Motor neuron (in vitro differentiated cells): Measurements from ENCODE around the gene SLC52A3. TPM values are rescaled to one million over a fixed set of nuclear protein-coding genes. Genes with fewer than 3 reads are reported as not detected.
"Not testable (repeated sequence)": the region's sequence is repeated elsewhere in the genome, so short reads cannot be mapped to it uniquely, and the experiment has no call there.

Experiments
- ATAC-seq, 8 experiments: fragments of 200-7000 bp; cut with Tn5 transposase; replicated peaks in 6 of 8; 2 replicates each; pipeline ENCODE4 v1.8.0; 2021; ENCODE audit warnings: mild to moderate bottlenecking in 8 of 8, moderate library complexity in 8 of 8
- H3K27ac ChIP-seq, 2 donors: fragments of 250-450 bp; sonication (Bioruptor Pico); 2 replicates each; pipeline ENCODE4 v1.9.0; 2021; ENCODE audit warnings: antibody characterized with exemption in 2 of 2, mild to moderate bottlenecking in 2 of 2, moderate library complexity in 1 of 2
- H3K4me1 ChIP-seq, 2 donors: fragments of 250-450 bp; sonication (Bioruptor Pico); replicated peaks in 1 of 2; 2 replicates each; pipeline ENCODE4 v1.6.1; 2021; ENCODE audit warnings: antibody characterized with exemption in 2 of 2, mild to moderate bottlenecking in 2 of 2, moderate library complexity in 1 of 2
- H3K4me3 ChIP-seq, 5 donors: fragments of 250-450 bp; sonication (Bioruptor Pico); 2 replicates each; pipeline ENCODE4 v1.9.0; 2021; ENCODE audit warnings: antibody characterized with exemption in 5 of 5, mild to moderate bottlenecking in 5 of 5, moderate library complexity in 4 of 5
- WGBS, 10 experiments: fragments of 450-650 bp; shearing (Covaris generic); methylation state at CpG; one replicate each; pipeline ENCODE4 v1.0.0; 2022; 5-methylcytosine and 5-hydroxymethylcytosine counted together
- in situ Hi-C, 9 experiments: fragments of 400-800 bp; cut with MboI; loops; one replicate each; pipeline ENCODE4 v1.15.0; 2021; ENCODE audit warnings: low sequenced_read_pairs in 9 of 9, low pct_unique_long_range_greater_than_20kb in 2 of 9; ENCODE audit not compliant: unreplicated experiment in 9 of 9
- total RNA-seq, 8 experiments: library from RNA; unstranded; fragments of 300-600 nt; gene quantifications; 2 replicates each; pipeline versions ENCODE4 v1.2.3 to v1.2.4, GENCODE V29; 2022

SLC52A3 gene
- total RNA-seq, 8 experiments from 2014 or later = 0.08 to 0.95 (median 0.28) TPM; not detected in 2

GRCh38 chr20:741620-742019, 26.7 kb downstream of the SLC52A3 start:
- in situ Hi-C loops = loop anchor here in 6 of 9 experiments (10.0 to 25.0 kb wide), 2 partner anchors 179 to 187 kb away; no protein-coding TSS in a partner anchor
- no peak overlapping the region for H3K4me3 ChIP-seq
- ATAC-seq = no peak
- WGBS, 10 experiments = 17 to 71% (median 36%) methylated on average over 1 to 6 of the region's 6 CpGs; no CpG with 5 or more reads in 3 of the 10 experiments
- no peak overlapping the region for H3K27ac ChIP-seq
- H3K4me1 ChIP-seq = no peaks in the 10 kb centered on the region

- Histone ChIP-seq H3K27ac (no peak overlapping the region), H3K4me3 (no peak overlapping the region), H3K4me1 (no peaks in the 10 kb centered on the region)
- no peak for ATAC-seq
- in situ Hi-C loops = loop anchor here in 6 of 9 experiments (10.0 to 25.0 kb wide), 2 partner anchors 178 to 185 kb away; no protein-coding TSS in a partner anchor
- 0 to 80% (median 68%) methylated on average over 1 to 6 of the region's 7 CpGs; no CpG with 5 or more reads in 2 of the 10 experiments for WGBS, 10 experiments
These were observed 28.1 kb downstream of the SLC52A3 start for GRCh38 chr20:740162-740561.

DNA sequence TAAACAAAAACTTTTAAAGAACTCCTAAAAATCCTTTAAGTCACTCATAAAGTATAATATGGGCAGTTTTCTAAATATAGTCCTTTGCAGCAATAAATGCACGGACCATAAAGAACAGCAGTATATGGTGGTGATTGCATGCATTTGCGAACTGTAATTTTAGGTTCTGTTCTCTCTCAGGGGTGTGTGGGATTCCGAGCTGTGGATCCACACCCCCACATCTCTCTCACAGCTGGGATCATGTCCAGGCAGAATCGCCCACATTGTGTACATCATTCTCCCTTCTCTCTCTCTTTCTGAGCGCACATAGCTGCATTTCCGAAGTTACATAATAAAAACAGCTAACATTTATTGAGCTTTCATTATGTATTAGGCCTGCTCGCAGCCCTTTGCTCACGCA, 28.6 kb downstream of the SLC52A3 start:
- in situ Hi-C loops = loop anchor here (10.0 to 25.0 kb wide), 3 partner anchors 175 to 185 kb away; no protein-coding TSS in a partner anchor
- WGBS, 10 experiments = 0 to 94% (median 81%) methylated on average over 1 to 6 of the region's 8 CpGs; no CpG with 5 or more reads in 1 of the 10 experiments
- ATAC-seq = no peak
- Histone ChIP-seq H3K4me1 (no peaks in the 10 kb centered on the region), H3K4me3 (no peak overlapping the region), H3K27ac (no peak overlapping the region)

DNA sequence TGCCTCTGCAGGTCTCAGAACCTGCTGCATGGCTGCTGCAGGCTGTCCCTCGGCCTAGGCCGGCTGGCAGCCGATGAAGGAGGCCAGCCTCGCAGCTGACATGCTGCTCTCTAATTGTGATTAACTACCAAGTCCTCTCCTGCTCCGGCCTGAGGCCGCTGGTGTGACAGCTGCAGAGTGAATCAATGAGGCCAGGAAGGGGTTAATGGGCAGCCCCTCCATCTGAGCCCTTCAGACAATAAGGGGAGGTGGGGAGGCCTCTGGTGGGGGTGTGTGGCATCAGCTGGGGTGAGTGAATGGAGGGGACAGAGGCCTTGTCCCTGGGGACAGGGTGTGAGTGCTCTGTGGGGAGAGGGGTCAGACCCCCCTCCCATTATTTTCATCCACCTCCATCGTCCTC, 34.4 kb downstream of the SLC52A3 start:
- in situ Hi-C loops = loop anchor here in 8 of 9 experiments (10.0 to 25.0 kb wide), 3 partner anchors 169 to 179 kb away; no protein-coding TSS in a partner anchor
- H3K4me1 ChIP-seq = peaks cover 19 to 20% of the 10 kb centered on the region in 2 donors
- WGBS, 10 experiments = 0 to 10% methylated on average over 1 to 3 of the region's 7 CpGs; no CpG with 5 or more reads in 8 of the 10 experiments
- no peak overlapping the region for H3K4me3 ChIP-seq
- peak in 5 of 8 experiments; percentile 85 to 90 (median 86) for ATAC-seq
- H3K27ac ChIP-seq = peak overlapping the region; percentile 26 to 54

DNA sequence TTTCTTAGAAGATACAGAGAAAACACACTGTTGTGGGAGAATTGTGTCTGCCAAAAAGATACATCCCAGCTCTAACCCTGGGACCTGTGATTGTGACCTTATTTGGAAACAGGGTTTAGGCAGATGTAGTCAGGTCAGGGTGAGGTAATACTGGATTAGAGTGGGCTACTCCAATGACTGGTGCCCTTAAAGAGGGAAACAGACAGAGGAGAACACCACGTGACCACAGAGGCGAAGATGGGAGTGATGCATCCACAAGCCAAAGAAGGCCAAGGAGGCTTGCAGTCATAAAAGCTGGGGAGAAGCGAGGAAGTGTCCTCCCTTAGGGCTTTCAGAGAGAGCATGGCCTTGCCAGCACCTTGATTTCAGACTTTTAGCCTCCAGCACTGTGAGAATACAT, 35.6 kb downstream of the SLC52A3 start:
- peaks cover 23 to 24% of the 10 kb centered on the region in 2 donors for H3K4me1 ChIP-seq
- H3K4me3 ChIP-seq = no peak overlapping the region
- no peak overlapping the region for H3K27ac ChIP-seq
- in situ Hi-C loops = loop anchor here in 8 of 9 experiments (10.0 to 25.0 kb wide), 3 partner anchors 168 to 178 kb away; no protein-coding TSS in a partner anchor
- 0 to 100% (median 80%) methylated on average over 1 to 3 of the region's 3 CpGs; no CpG with 5 or more reads in 3 of the 10 experiments for WGBS, 10 experiments
- ATAC-seq = no peak

DNA sequence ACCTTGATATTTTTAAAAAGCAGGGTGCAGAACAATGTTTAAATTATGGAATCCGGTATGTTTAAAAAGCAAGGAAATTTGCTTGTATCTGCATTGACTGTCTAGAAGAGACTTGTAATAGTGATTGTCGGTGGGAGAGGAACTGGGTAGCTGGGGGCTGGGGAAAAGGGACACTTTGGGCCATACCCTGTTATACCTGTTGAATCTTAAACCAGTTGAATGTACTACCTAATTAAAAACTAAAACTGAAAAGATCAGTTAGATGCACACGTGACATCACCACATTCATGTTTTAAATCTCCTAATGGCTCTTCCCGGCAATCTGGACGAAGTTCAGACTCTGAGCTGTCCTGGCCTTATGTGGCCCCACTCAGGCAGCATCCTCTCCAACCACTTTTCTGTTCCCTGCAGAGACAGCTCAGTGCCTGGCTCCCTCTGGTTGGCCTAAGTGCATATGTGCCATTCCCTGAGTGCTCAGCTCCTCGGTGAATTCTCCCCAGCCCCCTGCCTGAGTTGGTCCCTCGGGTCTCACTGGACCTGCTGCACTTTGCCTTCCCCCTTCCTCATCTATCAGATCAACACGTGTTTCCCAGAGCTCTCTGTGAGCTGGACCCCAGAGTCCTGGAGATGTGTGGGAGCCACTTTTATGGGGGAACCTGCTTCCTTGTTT, 36.3 kb downstream of the SLC52A3 start:
- WGBS, 10 experiments = 22 to 92% (median 80%) methylated on average over 1 to 7 of the region's 8 CpGs; no CpG with 5 or more reads in 1 of the 10 experiments
- in situ Hi-C loops = loop anchor here in 8 of 9 experiments (10.0 to 25.0 kb wide), 3 partner anchors 167 to 177 kb away; no protein-coding TSS in a partner anchor
- no peak overlapping the region for H3K4me3 ChIP-seq
- H3K4me1 ChIP-seq = peaks cover 23 to 24% of the 10 kb centered on the region in 2 donors
- no peak for ATAC-seq
- no peak overlapping the region for H3K27ac ChIP-seq

DNA sequence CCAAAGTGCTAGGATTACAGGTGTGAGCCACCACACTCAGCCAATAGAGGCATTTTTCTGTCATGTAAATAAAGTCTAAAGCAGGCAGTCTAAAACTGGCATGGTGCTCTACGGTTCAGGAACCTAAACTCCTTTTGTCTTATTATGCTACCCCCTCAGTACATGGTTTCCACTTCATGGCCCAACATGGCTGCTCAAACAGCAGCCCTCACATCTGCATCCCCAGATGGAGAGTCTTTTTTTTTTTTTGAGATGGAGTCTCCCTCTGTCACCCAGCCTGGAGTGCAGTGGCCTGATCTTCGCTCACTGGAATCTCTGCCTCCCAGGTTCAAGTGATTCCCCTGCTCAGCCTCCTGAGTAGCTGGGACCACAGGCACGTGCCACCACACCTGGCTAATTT, 38.3 kb downstream of the SLC52A3 start:
- Histone ChIP-seq H3K27ac (no peak overlapping the region), H3K4me1 (peaks cover 23 to 24% of the 10 kb centered on the region in 2 donors), H3K4me3 (no peak overlapping the region)
- in situ Hi-C loops = loop anchor here in 8 of 9 experiments (10.0 to 25.0 kb wide), 3 partner anchors 165 to 175 kb away; no protein-coding TSS in a partner anchor
- ATAC-seq = no peak
- 100% methylated on average over 3 of the region's 3 CpGs; no CpG with 5 or more reads in 9 of the 10 experiments for WGBS, 10 experiments

DNA sequence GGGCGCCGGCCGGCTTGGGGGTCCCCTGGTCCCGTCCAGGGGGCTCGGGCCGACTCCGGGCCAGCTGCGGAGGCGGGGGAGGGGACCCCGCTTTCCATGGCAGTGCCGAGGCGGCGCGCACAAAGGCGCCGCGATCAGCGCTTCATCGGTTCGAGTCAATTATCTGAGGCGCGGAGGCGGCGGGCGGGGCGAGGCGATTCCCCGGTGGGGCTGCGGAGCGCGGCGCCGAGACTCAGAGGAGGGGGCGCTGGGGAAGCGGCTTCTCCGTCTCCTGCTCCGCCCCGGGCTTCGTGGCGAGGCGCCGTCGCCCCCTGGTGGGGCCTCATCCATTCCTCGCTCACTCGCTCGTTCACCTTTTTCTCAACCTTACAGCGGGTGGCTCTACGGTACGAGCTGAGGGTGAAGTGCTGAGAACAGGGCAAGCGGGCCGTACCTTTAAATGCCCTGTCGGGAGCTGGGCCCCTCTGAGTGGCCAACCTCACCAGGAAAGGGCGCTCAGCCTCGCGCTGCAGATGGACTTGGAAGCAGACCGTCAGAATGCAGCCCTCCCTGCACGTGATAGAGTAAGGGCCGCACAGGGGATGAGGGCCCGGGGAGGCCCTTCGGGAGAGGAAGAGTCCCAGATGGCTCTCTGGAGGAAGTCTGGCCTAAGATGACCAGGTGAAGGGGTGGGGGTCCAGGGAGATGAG, 39.9 kb downstream of the SLC52A3 start:
- 0 to 39% (median 15%) methylated on average over 1 to 8 of the region's 60 CpGs; no CpG with 5 or more reads in 5 of the 10 experiments for WGBS, 10 experiments
- peak; percentile 82 to 98 (median 96) for ATAC-seq
- Histone ChIP-seq H3K4me3 (peak overlapping the region; percentile 38 to 49 (median 47)), H3K4me1 (peaks cover 14 to 15% of the 10 kb centered on the region in 2 donors), H3K27ac (peak overlapping the region; percentile 69 to 75)
- in situ Hi-C loops = loop anchor here in 5 of 9 experiments (25.0 kb wide), 1 partner anchor 166 kb away; no protein-coding TSS in a partner anchor

DNA sequence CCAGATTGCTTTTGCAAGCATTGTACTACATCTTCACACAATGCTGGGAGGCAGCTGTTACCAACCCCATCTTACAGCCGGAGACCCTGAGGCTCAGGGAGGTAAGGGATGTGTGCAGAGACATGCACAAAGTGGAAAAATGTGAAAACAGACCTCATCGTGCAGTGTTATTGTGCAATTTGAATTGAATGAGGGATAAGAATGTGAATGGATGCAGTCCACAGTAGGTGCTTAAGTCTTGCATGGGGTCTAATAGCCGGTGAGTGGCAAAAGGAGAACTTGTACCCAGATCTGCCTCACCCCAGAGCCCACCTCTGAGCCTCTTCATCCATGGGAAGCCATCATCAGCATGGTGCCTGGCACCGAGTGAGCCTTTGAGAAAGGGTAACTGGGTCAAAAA, 42.1 kb downstream of the SLC52A3 start:
- WGBS, 10 experiments = 0 to 90% (median 40%) methylated on average over 1 to 3 of the region's 4 CpGs; no CpG with 5 or more reads in 1 of the 10 experiments

DNA sequence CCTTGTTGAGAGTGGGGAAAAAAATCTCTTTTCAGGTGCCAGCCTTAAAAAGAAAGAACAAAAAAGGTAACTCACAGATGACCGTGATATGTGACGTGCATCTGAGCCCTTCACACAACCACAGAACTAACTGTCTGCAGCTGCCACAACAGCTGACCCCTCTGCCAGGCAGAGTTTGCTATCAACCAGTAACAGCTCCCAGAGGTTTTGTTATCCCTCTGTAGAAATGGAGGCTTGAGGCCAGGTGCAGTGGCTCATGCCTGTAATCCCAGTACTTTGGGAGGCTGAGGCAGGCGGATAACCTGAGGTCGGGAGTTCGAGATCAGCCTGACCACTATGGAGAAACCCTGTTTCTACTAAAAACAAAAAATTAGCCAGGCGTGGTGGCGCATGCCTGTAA, 42.8 kb downstream of the SLC52A3 start:
- Histone ChIP-seq H3K4me1 (peaks cover 6% of the 10 kb centered on the region in 2 donors), H3K27ac (no peak overlapping the region), H3K4me3 (no peak overlapping the region)
- ATAC-seq = no peak
- in situ Hi-C loops = loop anchor here in 5 of 9 experiments (25.0 kb wide), 1 partner anchor 163 kb away; no protein-coding TSS in a partner anchor
- 0 to 100% (median 88%) methylated on average over 2 to 6 of the region's 7 CpGs; no CpG with 5 or more reads in 3 of the 10 experiments for WGBS, 10 experiments

More for the DNA sequence above, 42.1 kb downstream of the SLC52A3 start:
- no peak overlapping the region for H3K27ac ChIP-seq
- H3K4me3 ChIP-seq = no peak overlapping the region
- H3K4me1 ChIP-seq = peaks cover 5% of the 10 kb centered on the region in 2 donors
- no peak for ATAC-seq
- in situ Hi-C loops = loop anchor here in 5 of 9 experiments (25.0 kb wide), 1 partner anchor 164 kb away; no protein-coding TSS in a partner anchor

- not testable (repeated sequence) for H3K27ac ChIP-seq, ATAC-seq, H3K4me3 ChIP-seq
- 10 to 100% (median 70%) methylated on average over 1 to 5 of the region's 7 CpGs; no CpG with 5 or more reads in 3 of the 10 experiments for WGBS, 10 experiments
- H3K4me1 ChIP-seq = peaks cover 12 to 13% of the 10 kb centered on the region in 2 donors
- in situ Hi-C loops = loop anchor here in 5 of 9 experiments (25.0 kb wide), 1 partner anchor 162 kb away; no protein-coding TSS in a partner anchor
These were observed 43.5 kb downstream of the SLC52A3 start for GRCh38 chr20:724797-725196.

DNA sequence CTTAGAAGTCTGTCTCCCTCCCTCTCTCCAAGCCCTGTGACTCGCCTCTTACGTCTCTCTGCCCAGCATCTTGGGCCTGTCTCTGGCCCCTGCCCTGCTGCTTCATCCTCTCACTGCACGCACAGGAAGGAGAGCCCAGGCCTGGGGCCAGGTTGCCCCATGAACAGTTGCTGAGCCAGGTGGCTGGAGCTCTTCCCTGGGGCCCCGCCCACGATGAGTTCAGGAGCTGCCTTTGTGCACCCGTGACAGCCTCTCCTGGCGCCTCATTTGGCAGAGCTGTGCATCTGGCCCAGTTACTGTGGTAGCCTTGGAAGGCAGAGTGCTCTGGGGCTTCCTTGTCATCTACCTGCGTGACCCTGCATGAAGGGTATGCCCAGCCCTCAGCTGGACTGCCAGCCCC, 44.5 kb downstream of the SLC52A3 start:
- in situ Hi-C loops = no loop called here
- H3K4me1 ChIP-seq = peaks cover 14 to 19% of the 10 kb centered on the region in 2 donors
- no peak overlapping the region for H3K27ac ChIP-seq
- no peak for ATAC-seq
- 11 to 83% (median 40%) methylated on average over 1 to 6 of the region's 8 CpGs; no CpG with 5 or more reads in 5 of the 10 experiments for WGBS, 10 experiments
- no peak overlapping the region for H3K4me3 ChIP-seq
